GM21423 (cell line): ENCODE data around the gene PIEZO1.
A peak's percentile ranks its signal among the peaks of the same experiment; 100 is the strongest.

Source experiments
- ATAC-seq: cut with Tn5 transposase; IDR thresholded peaks from one replicate; pipeline ENCODE4 v1.9.1; 2021; ENCODE audit warnings: mild to moderate bottlenecking, moderate library complexity; ENCODE audit not compliant: unreplicated experiment

PIEZO1 gene

GRCh38 chr16:88816736-88817535 lies 31.9 kb upstream of the PIEZO1 start:
- no peak for ATAC-seq

GRCh38 chr16:88815901-88816589 lies 31.0 kb upstream of the PIEZO1 start:
- ATAC-seq: no peak

GRCh38 chr16:88815227-88815626 lies 30.2 kb upstream of the PIEZO1 start:
- no peak for ATAC-seq

- no peak for ATAC-seq
These were observed 29.1 kb upstream of the PIEZO1 start for GRCh38 chr16:88814144-88814502.

- ATAC-seq: no peak
These were observed 28.5 kb upstream of the PIEZO1 start for GRCh38 chr16:88813269-88814143.

- no peak for ATAC-seq
These were observed 27.7 kb upstream of the PIEZO1 start for GRCh38 chr16:88812513-88813268.

- peak; percentile 66 for ATAC-seq
These were observed 26.9 kb upstream of the PIEZO1 start, which contains the start of gene APRT for GRCh38 chr16:88811769-88812512. APRT (minus strand) TSS chr16:88811928; CDS start chr16:88811899, 29 bp downstream.

GRCh38 chr16:88810912-88811768 lies 26.1 kb upstream of the PIEZO1 start:
- peak; percentile 56 for ATAC-seq

- ATAC-seq: no peak
These were observed 25.3 kb upstream of the PIEZO1 start for GRCh38 chr16:88810166-88810911.

- no peak for ATAC-seq
These were observed 24.7 kb upstream of the PIEZO1 start for GRCh38 chr16:88809676-88810165.

- no peak for ATAC-seq
These were observed 24.2 kb upstream of the PIEZO1 start for GRCh38 chr16:88809068-88809675.

GRCh38 chr16:88807626-88808453 lies 22.8 kb upstream of the PIEZO1 start:
- ATAC-seq: no peak

GRCh38 chr16:88807142-88807625 lies 22.2 kb upstream of the PIEZO1 start:
- ATAC-seq: no peak

GRCh38 chr16:88806491-88807111 lies 21.6 kb upstream of the PIEZO1 start:
- no peak for ATAC-seq

- ATAC-seq: no peak
These were observed 20.9 kb upstream of the PIEZO1 start for GRCh38 chr16:88805887-88806393.

- ATAC-seq: no peak
These were observed 20.3 kb upstream of the PIEZO1 start for GRCh38 chr16:88805340-88805715.
